CD14-positive monocyte (primary cell): Measurements from ENCODE around the gene PDCD1. TPM values are rescaled to one million over a fixed set of nuclear protein-coding genes. Genes with fewer than 3 reads are reported as not detected.

Source experiments
- DNase-seq, 3 donors: peaks; one replicate each; pipeline ENCODE4 v3.0.0-alpha.2; 2011 to 2022
- H2AFZ ChIP-seq: 2 replicates; pipeline ENCODE4 v1.6.0; 2012; ENCODE audit warnings: mild to moderate bottlenecking, low read depth, low read length, inconsistent platforms; ENCODE audit not compliant: insufficient read depth, poor library complexity, severe bottlenecking
- H3K27ac ChIP-seq, 2 donors: 1 replicate in 1 of 2; 2 replicates in 1 of 2; pipeline ENCODE4 v1.5.1; 2012 to 2013; ENCODE audit warnings: low read length in 2 of 2, control low read depth in 1 of 2, inconsistent platforms in 1 of 2, low read depth in 1 of 2, mild to moderate bottlenecking in 1 of 2
- H3K27me3 ChIP-seq, 2 donors: one replicate each; pipeline versions ENCODE4 v1.6.0 to v1.6.1; 2011 to 2013; ENCODE audit warnings: low read length in 2 of 2; ENCODE audit not compliant: control insufficient read depth in 2 of 2, insufficient read depth in 2 of 2
- H3K36me3 ChIP-seq, 2 donors: replicated peaks in 1 of 2; 1 replicate in 1 of 2; 2 replicates in 1 of 2; pipeline versions ENCODE4 v1.5.1 to v1.6.1; 2012 to 2013; ENCODE audit warnings: low read length in 2 of 2, control low read depth in 1 of 2, inconsistent platforms in 1 of 2, mild to moderate bottlenecking in 1 of 2; ENCODE audit not compliant: insufficient read depth in 2 of 2, control insufficient read depth in 1 of 2
- H3K4me1 ChIP-seq, 2 donors: 1 replicate in 1 of 2; 2 replicates in 1 of 2; pipeline versions ENCODE4 v1.5.1 to v1.6.1; 2012 to 2013; ENCODE audit warnings: low read length in 2 of 2, control low read depth in 1 of 2, inconsistent platforms in 1 of 2, mild to moderate bottlenecking in 1 of 2, moderate library complexity in 1 of 2; ENCODE audit not compliant: insufficient read depth in 2 of 2, control insufficient read depth in 1 of 2
- H3K4me2 ChIP-seq: replicated peaks from 2 replicates; pipeline ENCODE3; 2012; ENCODE audit warnings: low read length, moderate library complexity, mild to moderate bottlenecking; ENCODE audit not compliant: poor library complexity, severe bottlenecking; ENCODE audit errors: extremely low read depth
- H3K4me3 ChIP-seq, 3 experiments: fragments of 200-600 bp in 1 of 3; sonication (generic) in 1 of 3; replicated peaks in 1 of 3; 1 replicate in 2 of 3; 2 replicates in 1 of 3; pipeline ENCODE4 v1.5.1; 2011 to 2013; ENCODE audit warnings: low read length in 3 of 3, mild to moderate bottlenecking in 3 of 3, control low read depth in 2 of 3, low read depth in 2 of 3, inconsistent platforms in 1 of 3, moderate library complexity in 1 of 3
- H3K79me2 ChIP-seq: 2 replicates; pipeline ENCODE4 v1.6.0; 2012; ENCODE audit warnings: mild to moderate bottlenecking, control low read depth, inconsistent platforms, low read length, moderate library complexity; ENCODE audit not compliant: insufficient read depth
- H3K9ac ChIP-seq: 2 replicates; pipeline ENCODE4 v1.6.0; 2017; ENCODE audit warnings: low read length, mild to moderate bottlenecking; ENCODE audit not compliant: insufficient read depth, poor library complexity, severe bottlenecking
- H3K9me3 ChIP-seq, 2 donors: replicated peaks in 1 of 2; 1 replicate in 1 of 2; 2 replicates in 1 of 2; pipeline versions ENCODE4 v1.5.1 to v1.6.1; 2012 to 2013; ENCODE audit warnings: low read length in 2 of 2, control low read depth in 1 of 2; ENCODE audit not compliant: control insufficient read depth in 1 of 2, insufficient read depth in 1 of 2
- H4K20me1 ChIP-seq: 2 replicates; pipeline ENCODE4 v1.6.0; 2012; ENCODE audit warnings: mild to moderate bottlenecking, low read length, control low read depth, moderate library complexity; ENCODE audit not compliant: insufficient read depth
- H3K27ac Mint-ChIP-seq, 7 donors: one replicate each; pipeline ENCODE4 v1.8.0; 2020; ENCODE audit warnings: mild to moderate bottlenecking in 7 of 7, mixed read lengths in 7 of 7, moderate library complexity in 6 of 7, inconsistent platforms in 2 of 7
- H3K27me3 Mint-ChIP-seq, 3 donors: one replicate each; pipeline ENCODE4 v1.8.0; 2021 to 2022; ENCODE audit warnings: low read depth in 3 of 3, mild to moderate bottlenecking in 3 of 3, mixed read lengths in 3 of 3, moderate library complexity in 3 of 3, inconsistent platforms in 1 of 3
- H3K36me3 Mint-ChIP-seq, 2 donors: one replicate each; pipeline ENCODE4 v1.8.0; 2020; ENCODE audit warnings: mixed read lengths in 2 of 2, inconsistent platforms in 1 of 2, mild to moderate bottlenecking in 1 of 2
- H3K4me1 Mint-ChIP-seq: one replicate; pipeline ENCODE4 v1.8.0; 2020; ENCODE audit warnings: mild to moderate bottlenecking, mixed read lengths
- H3K4me3 Mint-ChIP-seq, 2 donors: one replicate each; pipeline ENCODE4 v1.8.0; 2020; ENCODE audit warnings: mild to moderate bottlenecking in 2 of 2, mixed read lengths in 2 of 2, moderate library complexity in 1 of 2
- H3K9me3 Mint-ChIP-seq, 7 donors: one replicate each; pipeline ENCODE4 v1.8.0; 2020 to 2022; ENCODE audit warnings: mixed read lengths in 7 of 7, mild to moderate bottlenecking in 6 of 7, moderate library complexity in 6 of 7, inconsistent platforms in 2 of 7
- CTCF ChIP-seq: fragments of 200-600 bp; IDR thresholded peaks from one replicate; pipeline ENCODE4 v1.8.0; 2022; ENCODE audit warnings: antibody characterized with exemption, mild to moderate bottlenecking
- WGBS: methylation state at CpG from one replicate; pipeline ENCODE4 v1.1.5; 2013; ENCODE audit warnings: missing lambda C conversion rate; ENCODE audit not compliant: insufficient coverage; 5-methylcytosine and 5-hydroxymethylcytosine counted together
- intact Hi-C, 2 donors: fragments of 100-400 bp; cut with micrococcal nuclease; formaldehyde crosslinking; loops; one replicate each; pipeline versions ENCODE4 v1.15.0 to v1.15.1; 2023
- polyA plus RNA-seq, 3 donors: library from polyadenylated mRNA; depleted of rRNA in 1 of 3; unstranded in 2 of 3; stranded (reverse) in 1 of 3; fragments of 300-500 nt in 2 of 3; fragments of >200 nt in 1 of 3; fragmentation: Illumina TruSeq in 2 of 3; gene quantifications; 1 replicate in 2 of 3; 2 replicates in 1 of 3; pipeline ENCODE4 v1.2.3, GENCODE V29; 2012 to 2021

Gene PDCD1
- polyA plus RNA-seq, 3 donors, result 0.08 TPM; not detected in 2

- H3K9me3 Mint-ChIP-seq, result peaks cover 2 to 10% (median 9%) of the 10 kb centered on the region in 7 donors
- no peaks in the 10 kb centered on the region for H3K4me1 ChIP-seq
- no peak overlapping the region for H2AFZ ChIP-seq
- no peak overlapping the region for H3K27ac ChIP-seq
- H4K20me1 ChIP-seq, result no peaks in the 10 kb centered on the region
- TF ChIP-seq CTCF, result no peak
- no peak overlapping the region for H3K9ac ChIP-seq
- H3K27me3 ChIP-seq, result no peaks in the 10 kb centered on the region
- no peaks in the 10 kb centered on the region for H3K36me3 ChIP-seq
- H3K4me3 ChIP-seq, result no peak overlapping the region
- peaks cover 0 to 2% (median 2%) of the 10 kb centered on the region in 3 donors for H3K27me3 Mint-ChIP-seq
- H3K27ac Mint-ChIP-seq, result peak overlapping the region in 1 of 7 donors; percentile 6
- H3K4me3 Mint-ChIP-seq, result no peak overlapping the region
- H3K36me3 Mint-ChIP-seq, result peaks cover 15 to 18% of the 10 kb centered on the region in 2 donors
- H3K4me2 ChIP-seq, result no peak overlapping the region
- intact Hi-C loops, result loop anchor here in 1 of 2 donors (5.0 kb wide), 1 partner anchor 274 kb away; no protein-coding TSS in a partner anchor
- WGBS, result 95% methylated on average over 23 of the region's 27 CpGs
- peaks cover 0 to 9% of the 10 kb centered on the region in 2 donors for H3K9me3 ChIP-seq
- H3K4me1 Mint-ChIP-seq, result no peaks in the 10 kb centered on the region
- DNase-seq, result no peak
- H3K79me2 ChIP-seq, result no peaks in the 10 kb centered on the region
These were observed 32.8 kb upstream of the PDCD1 start for GRCh38 chr2:241891315-241891987.

- no peaks in the 10 kb centered on the region for H4K20me1 ChIP-seq
These were observed 32.0 kb upstream of the PDCD1 start for GRCh38 chr2:241890524-241891235.

More at GRCh38 chr2:241890524-241891235, 32.0 kb upstream of the PDCD1 start:
- H3K4me2 ChIP-seq, result no peak overlapping the region
- peaks cover 2 to 9% (median 7%) of the 10 kb centered on the region in 7 donors for H3K9me3 Mint-ChIP-seq
- peak overlapping the region in 2 of 7 donors; percentile 6 to 15 for H3K27ac Mint-ChIP-seq
- no peaks in the 10 kb centered on the region for H3K79me2 ChIP-seq
- no peaks in the 10 kb centered on the region for H3K4me1 Mint-ChIP-seq
- H3K36me3 ChIP-seq, result no peaks in the 10 kb centered on the region
- H3K4me3 ChIP-seq, result no peak overlapping the region
- no peak overlapping the region for H3K9ac ChIP-seq
- no peak overlapping the region for H2AFZ ChIP-seq
- H3K27me3 Mint-ChIP-seq, result peaks cover 0 to 2% (median 2%) of the 10 kb centered on the region in 3 donors
- intact Hi-C loops, result loop anchor here in 1 of 2 donors (5.0 kb wide), 1 partner anchor 273 kb away; no protein-coding TSS in a partner anchor
- no peaks in the 10 kb centered on the region for H3K27me3 ChIP-seq
- DNase-seq, result no peak
- no peak for TF ChIP-seq CTCF
- 98% methylated on average over 28 of the region's 29 CpGs for WGBS
- peaks cover 15 to 20% of the 10 kb centered on the region in 2 donors for H3K36me3 Mint-ChIP-seq
- H3K4me1 ChIP-seq, result no peaks in the 10 kb centered on the region
- peaks cover 0 to 9% of the 10 kb centered on the region in 2 donors for H3K9me3 ChIP-seq
- H3K4me3 Mint-ChIP-seq, result no peak overlapping the region
- no peak overlapping the region for H3K27ac ChIP-seq
